ENCODE measurements around the gene SLC39A7. TPM values are rescaled to one million over a fixed set of nuclear protein-coding genes. Genes with fewer than 3 reads are reported as not detected.

Gene SLC39A7
- polyA plus RNA-seq, 1 donor (not counting 4 experiments of a cell fraction or from before 2014, with no cell fraction given) = 54.0 TPM

GRCh38 chr6:33168639-33169038 is 32.0 kb upstream of the SLC39A7 start:
- no peaks in the 10 kb centered on the region for H3K79me2 ChIP-seq (ENCODE audit: control insufficient read depth, insufficient read depth, low read length)
- H3K9me3 ChIP-seq (ENCODE audit: control insufficient read depth, low read depth, low read length) = no peaks in the 10 kb centered on the region
- dilution Hi-C loops (cut with MboI; ENCODE audit: extremely low pct_ligation_motif_present, low sequenced_read_pairs) = no loop called here
- H3K4me2 ChIP-seq (ENCODE audit: control insufficient read depth, extremely low read depth, insufficient read depth, low read depth, low read length) = no peak overlapping the region
- no peak overlapping the region for H2AFZ ChIP-seq (ENCODE audit: control insufficient read depth, low read length)
- H3K36me3 ChIP-seq (ENCODE audit: control insufficient read depth in 2 of 2, extremely low read depth in 1 of 2, insufficient read depth in 2 of 2, low read length in 2 of 2) = no peaks in the 10 kb centered on the region
- peaks cover 7% of the 10 kb centered on the region for H3K27me3 ChIP-seq (ENCODE audit: control insufficient read depth, extremely low read depth, insufficient read depth, low read length)
- H4K20me1 ChIP-seq (ENCODE audit: control insufficient read depth, extremely low read depth, insufficient read depth, low read length) = no peaks in the 10 kb centered on the region
- H3K4me1 ChIP-seq (ENCODE audit: control insufficient read depth, extremely low read depth, insufficient read depth, low read length) = no peaks in the 10 kb centered on the region
- H3K4me3 ChIP-seq (ENCODE audit: control insufficient read depth in 2 of 3, extremely low read depth in 1 of 3, insufficient read depth in 2 of 3, low read depth in 1 of 3, low read length in 3 of 3) = no peak overlapping the region
- no peak overlapping the region for H3K9ac ChIP-seq (ENCODE audit: control insufficient read depth, extremely low read depth, insufficient read depth, low read length)
- no peak for FAIRE-seq
- TF ChIP-seq CTCF (optimal IDR thresholded peaks at IDR 0.05 in 1 of 3, IDR thresholded peaks at IDR 0.05 in 1 of 3, conservative IDR thresholded peaks at IDR 0.05 in 1 of 3; ENCODE audit: extremely low read depth in 1 of 3, insufficient read depth in 2 of 3, low read length in 3 of 3) (no peak), EZH2 (IDR thresholded peaks at IDR 0.05; ENCODE audit: low read length) (no peak)
- no peak overlapping the region for H3K27ac ChIP-seq (ENCODE audit: control insufficient read depth, insufficient read depth, low read length)
- no peaks in the 10 kb centered on the region for H3K9me1 ChIP-seq (ENCODE audit: control insufficient read depth, extremely low read depth, insufficient read depth, low read length)
- no peak for DNase-seq (ENCODE audit: low read depth, low spot score)

- H3K9ac ChIP-seq (ENCODE audit: control insufficient read depth, extremely low read depth, insufficient read depth, low read length) = no peak overlapping the region
- H3K4me3 ChIP-seq (ENCODE audit: control insufficient read depth in 2 of 3, extremely low read depth in 1 of 3, insufficient read depth in 2 of 3, low read depth in 1 of 3, low read length in 3 of 3) = no peak overlapping the region
- no peaks in the 10 kb centered on the region for H4K20me1 ChIP-seq (ENCODE audit: control insufficient read depth, extremely low read depth, insufficient read depth, low read length)
- FAIRE-seq = no peak
- no peak overlapping the region for H2AFZ ChIP-seq (ENCODE audit: control insufficient read depth, low read length)
- no peaks in the 10 kb centered on the region for H3K9me3 ChIP-seq (ENCODE audit: control insufficient read depth, low read depth, low read length)
- H3K79me2 ChIP-seq (ENCODE audit: control insufficient read depth, insufficient read depth, low read length) = no peaks in the 10 kb centered on the region
- H3K27me3 ChIP-seq (ENCODE audit: control insufficient read depth, extremely low read depth, insufficient read depth, low read length) = peaks cover 6% of the 10 kb centered on the region
- H3K4me2 ChIP-seq (ENCODE audit: control insufficient read depth, extremely low read depth, insufficient read depth, low read depth, low read length) = no peak overlapping the region
- TF ChIP-seq EZH2 (IDR thresholded peaks at IDR 0.05; ENCODE audit: low read length) (no peak), CTCF (optimal IDR thresholded peaks at IDR 0.05 in 1 of 3, IDR thresholded peaks at IDR 0.05 in 1 of 3, conservative IDR thresholded peaks at IDR 0.05 in 1 of 3; ENCODE audit: extremely low read depth in 1 of 3, insufficient read depth in 2 of 3, low read length in 3 of 3) (no peak)
- H3K4me1 ChIP-seq (ENCODE audit: control insufficient read depth, extremely low read depth, insufficient read depth, low read length) = no peaks in the 10 kb centered on the region
- no peaks in the 10 kb centered on the region for H3K36me3 ChIP-seq (ENCODE audit: control insufficient read depth in 2 of 2, extremely low read depth in 1 of 2, insufficient read depth in 2 of 2, low read length in 2 of 2)
- dilution Hi-C loops (cut with MboI; ENCODE audit: extremely low pct_ligation_motif_present, low sequenced_read_pairs) = no loop called here
- no peak overlapping the region for H3K27ac ChIP-seq (ENCODE audit: control insufficient read depth, insufficient read depth, low read length)
- DNase-seq (ENCODE audit: low read depth, low spot score) = no peak
- no peaks in the 10 kb centered on the region for H3K9me1 ChIP-seq (ENCODE audit: control insufficient read depth, extremely low read depth, insufficient read depth, low read length)
Observed at GRCh38 chr6:33169291-33170175, 31.1 kb upstream of the SLC39A7 start.
